OCI-LY3 (cell line): ENCODE data around the gene DYNLL2.

Source experiments
- EZH2phosphoT487 ChIP-seq: fragments of 200-600 bp; shearing (Covaris generic); IDR thresholded peaks from 2 replicates; pipeline ENCODE4 v1.6.1; 2018; ENCODE audit warnings: antibody characterized with exemption, mixed run types, low read depth
- TF ChIP-seq, protein P1 (sequence below): fragments of 200-600, 300-600 bp; sonication (generic); IDR thresholded peaks from 2 replicates; pipeline ENCODE4 v1.5.1; 2014; ENCODE audit warnings: antibody characterized with exemption, low read length, low read depth

GRCh38 chr17:58079300-58080033 is 3.8 kb upstream of the DYNLL2 start:
- TF ChIP-seq, protein P1, sequence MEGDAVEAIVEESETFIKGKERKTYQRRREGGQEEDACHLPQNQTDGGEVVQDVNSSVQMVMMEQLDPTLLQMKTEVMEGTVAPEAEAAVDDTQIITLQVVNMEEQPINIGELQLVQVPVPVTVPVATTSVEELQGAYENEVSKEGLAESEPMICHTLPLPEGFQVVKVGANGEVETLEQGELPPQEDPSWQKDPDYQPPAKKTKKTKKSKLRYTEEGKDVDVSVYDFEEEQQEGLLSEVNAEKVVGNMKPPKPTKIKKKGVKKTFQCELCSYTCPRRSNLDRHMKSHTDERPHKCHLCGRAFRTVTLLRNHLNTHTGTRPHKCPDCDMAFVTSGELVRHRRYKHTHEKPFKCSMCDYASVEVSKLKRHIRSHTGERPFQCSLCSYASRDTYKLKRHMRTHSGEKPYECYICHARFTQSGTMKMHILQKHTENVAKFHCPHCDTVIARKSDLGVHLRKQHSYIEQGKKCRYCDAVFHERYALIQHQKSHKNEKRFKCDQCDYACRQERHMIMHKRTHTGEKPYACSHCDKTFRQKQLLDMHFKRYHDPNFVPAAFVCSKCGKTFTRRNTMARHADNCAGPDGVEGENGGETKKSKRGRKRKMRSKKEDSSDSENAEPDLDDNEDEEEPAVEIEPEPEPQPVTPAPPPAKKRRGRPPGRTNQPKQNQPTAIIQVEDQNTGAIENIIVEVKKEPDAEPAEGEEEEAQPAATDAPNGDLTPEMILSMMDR: no peak
- TF ChIP-seq EZH2phosphoT487: no peak
